ENCODE results near the gene MMP17.
"Not testable (repeated sequence)": the region's sequence is repeated elsewhere in the genome, so short reads cannot be mapped to it uniquely, and the experiment has no call there.

The MMP17 gene

DNA sequence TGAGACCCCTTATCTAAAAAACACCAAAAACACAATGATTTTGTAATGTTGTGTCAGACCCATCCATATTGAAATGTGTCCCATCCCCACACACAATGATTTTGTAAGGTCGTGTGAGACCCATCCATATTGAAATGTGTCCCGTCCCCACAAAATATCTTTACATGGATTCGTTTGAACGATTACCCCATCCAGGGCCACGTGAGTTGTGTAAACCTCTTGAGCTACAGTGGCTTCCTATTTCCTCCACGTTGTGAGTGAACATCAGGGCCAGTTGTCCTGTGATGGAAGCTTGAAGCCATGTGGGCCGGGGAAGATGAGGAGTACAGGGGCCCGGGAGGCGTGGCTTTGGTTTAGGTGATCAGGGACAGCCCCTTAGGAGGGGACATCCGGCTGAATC lies 39.3 kb downstream of the MMP17 start:
- DNase-seq = no peak

DNA sequence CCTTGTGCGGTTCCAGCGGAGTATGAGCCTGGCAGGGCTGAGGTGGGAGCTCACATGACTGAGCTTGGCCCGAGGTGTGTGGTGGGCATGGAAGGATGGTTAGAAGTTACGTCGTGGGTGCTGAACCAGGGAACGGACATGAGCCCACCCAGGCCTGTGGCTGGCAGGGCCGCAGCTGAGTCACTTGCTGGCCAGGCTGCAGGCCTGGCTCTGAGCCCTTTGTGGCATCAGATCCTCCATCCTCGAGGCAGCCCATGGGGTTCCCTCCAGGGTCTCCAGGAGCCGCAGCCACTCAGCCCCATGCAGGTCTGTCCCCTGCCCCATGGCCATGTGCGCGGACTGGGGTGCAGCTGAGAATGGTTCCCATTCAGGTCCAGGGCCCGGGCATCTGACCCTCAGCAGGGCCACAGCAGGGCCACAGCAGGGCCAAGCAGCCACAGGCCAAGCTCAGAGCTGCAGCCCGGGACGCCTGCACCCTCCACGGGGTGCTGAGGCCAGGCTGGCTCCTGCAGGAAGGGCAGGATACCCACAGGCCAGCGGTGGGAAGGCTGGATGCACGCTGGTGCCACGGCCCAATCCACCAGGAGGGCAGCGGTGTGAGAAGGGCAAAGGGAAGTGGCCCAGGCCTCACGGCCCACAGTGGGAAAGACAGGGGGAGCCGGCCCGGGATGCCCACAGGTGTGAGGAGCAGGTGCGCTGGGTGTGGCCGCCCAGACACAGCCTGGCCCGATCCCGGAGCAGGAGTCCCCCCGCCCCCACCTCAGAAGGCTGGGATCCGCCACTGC lies 39.9 kb downstream of the MMP17 start:
- DNase-seq = no peak

DNA sequence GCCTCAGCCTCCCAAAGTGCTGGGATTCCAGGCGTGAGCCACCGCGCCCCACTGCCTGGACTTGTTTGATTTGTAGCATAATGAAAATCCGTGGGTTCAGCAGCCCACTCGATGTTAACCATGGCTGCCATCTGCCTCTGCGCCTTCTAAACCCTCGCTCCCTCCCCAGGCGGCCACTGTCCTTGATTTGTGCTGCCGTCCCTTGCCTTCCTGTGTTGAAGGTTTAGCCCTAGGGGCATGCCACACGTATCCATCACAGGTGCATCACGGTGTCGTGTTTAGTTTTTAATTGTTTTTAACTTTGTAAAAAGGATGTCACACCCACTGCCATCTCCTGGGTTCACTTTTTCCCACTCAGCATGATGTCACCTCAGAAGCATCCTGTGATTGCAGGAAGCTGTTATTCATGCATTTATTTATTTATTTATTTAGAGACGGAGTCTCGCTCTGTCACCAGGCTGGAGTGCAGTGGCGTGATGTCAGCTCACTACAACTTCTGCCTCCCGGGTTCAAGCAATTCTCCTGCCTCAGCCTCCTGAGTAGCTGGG lies 41.8 kb downstream of the MMP17 start:
- DNase-seq = no peak

DNA sequence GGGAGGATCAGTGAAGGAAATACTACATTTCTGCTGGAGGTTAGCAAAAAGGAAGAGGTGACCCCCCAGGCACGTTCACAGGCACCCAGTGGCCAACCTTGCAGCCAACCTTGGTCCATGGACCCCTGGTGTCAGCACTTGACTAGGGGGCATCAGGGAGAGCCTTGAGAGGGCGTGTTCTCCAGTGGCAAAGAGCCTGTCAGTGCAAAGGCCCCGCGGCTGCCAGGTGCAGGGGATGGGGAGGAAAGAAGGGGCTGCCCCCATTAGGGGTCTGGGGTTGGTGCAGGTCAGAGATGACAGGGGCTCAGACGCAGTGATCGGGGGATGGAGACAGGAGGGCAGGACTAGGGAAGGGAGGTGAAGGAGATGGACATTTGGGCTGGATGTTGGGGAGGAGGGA lies 43.5 kb downstream of the MMP17 start:
- DNase-seq = no peak

DNA sequence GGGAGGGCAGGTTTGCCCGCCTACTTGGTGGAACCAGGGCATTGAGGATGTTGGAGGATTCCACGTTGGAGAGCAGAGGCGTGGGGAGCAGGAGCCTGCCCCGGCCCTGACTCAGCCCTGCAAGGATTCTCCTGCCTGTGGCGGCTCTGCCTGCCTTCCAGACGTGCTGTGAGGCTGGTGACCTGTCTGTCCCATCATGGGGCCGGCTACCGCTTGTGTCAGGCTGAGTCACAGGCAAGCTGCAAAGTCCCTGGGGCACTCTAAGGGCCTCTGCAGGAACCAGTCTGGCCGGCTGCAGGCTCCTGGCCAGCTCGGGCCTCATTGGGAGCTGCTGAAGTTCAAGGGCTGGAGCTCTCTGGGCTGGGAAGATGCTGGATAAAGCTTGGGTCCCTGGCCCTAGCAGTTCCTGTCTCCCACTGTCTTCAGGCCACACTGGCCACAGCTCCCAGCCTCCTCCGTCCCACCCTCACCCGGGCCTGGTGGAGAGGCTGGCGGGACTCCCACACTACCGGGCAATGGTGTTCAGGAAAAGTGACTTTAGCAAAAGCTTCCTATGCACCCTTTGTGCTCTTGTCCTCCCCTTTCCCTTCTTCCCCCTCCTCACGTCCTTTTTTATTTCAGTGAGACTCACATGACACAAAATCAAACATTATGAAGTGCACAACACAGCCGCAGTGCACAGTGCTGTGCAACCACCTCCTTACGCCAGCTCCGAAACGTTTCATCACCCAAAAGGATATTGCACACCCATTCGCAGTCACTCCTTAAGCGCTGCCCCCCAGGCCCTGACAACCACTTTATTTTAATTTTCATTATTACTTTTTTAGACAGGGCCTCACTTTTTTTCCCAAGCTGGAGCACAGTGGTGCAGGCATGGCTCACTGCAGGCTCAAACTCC lies 44.2 kb downstream of the MMP17 start:
- no peak for DNase-seq

DNA sequence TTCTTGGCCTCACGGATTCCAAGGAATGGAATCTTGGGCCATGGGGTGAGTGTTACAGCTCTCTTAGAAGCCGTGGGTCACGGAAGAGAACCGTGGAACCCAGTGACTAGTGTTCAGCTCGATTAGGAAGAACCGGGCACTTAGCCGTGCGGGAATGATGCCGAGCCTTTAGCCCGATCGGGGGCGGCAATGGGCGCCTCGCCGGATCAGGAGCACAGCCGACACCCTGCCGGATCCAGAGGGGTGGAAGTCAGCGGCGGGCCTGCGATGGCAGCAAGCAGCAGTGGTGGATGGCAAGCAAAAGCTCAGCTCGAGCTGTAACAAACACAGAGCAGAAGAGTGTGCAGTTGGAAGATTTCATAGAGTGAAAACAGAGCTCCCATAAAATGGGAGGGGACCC lies 45.1 kb downstream of the MMP17 start:
- no peak for DNase-seq

DNA sequence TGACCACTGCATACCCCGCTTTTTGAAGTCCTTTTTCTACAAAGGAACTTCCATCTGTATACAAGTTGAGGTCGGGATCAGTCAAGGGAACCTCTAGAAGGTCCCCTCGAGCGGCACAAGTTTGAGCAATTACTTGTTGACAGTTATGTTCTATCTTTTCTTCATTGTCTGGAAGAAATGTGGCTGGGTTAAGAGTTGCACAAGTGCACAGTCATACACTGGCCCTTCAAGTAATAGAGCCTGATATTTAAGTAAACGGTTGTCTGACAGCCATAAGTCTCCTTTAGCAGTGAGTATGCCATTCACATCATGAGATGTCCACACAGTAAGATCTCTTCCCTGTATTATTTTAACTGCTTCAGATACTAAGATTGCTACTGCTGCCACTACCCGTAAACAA lies 46.8 kb downstream of the MMP17 start:
- DNase-seq = not testable (repeated sequence)

DNA sequence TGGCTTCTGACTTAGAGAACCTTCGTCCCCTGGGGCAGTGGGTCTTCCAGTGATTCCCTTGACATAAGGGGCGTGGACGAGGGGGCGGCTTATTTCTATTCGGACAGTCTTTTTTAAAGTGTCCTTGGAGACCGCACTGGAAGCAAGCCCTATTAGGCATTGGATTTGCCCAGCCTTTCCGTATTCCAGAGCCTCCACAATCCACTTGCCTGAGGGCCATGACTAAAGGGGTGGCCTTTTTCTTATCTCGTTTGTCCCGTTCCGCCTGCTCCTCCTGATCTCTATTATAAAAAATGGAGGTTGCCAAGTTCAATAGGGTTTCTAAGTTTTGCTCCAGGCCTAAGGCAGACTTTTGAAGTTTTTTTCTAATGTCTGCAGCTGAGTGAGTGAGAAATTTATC lies 49.0 kb downstream of the MMP17 start:
- not testable (repeated sequence) for DNase-seq

DNA sequence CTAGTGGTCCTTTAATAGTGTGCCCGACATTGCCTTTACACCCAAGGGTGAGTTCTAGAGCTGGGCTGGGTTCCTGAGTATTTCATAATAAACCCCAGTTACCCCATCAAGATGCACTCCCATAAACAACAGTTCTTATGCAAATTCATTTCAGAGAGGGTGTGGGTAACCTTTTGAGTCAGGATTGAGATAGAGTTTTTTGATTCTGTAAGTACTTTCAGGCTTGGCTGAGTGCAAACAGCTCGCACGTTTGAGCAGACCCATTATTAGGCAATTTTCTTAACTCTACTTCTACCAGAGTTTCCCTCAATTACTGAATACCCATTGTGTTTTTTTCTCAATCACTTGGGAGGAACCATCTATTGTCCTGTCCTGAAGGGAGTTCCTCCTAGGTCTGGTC lies 50.2 kb downstream of the MMP17 start:
- DNase-seq = not testable (repeated sequence)

DNA sequence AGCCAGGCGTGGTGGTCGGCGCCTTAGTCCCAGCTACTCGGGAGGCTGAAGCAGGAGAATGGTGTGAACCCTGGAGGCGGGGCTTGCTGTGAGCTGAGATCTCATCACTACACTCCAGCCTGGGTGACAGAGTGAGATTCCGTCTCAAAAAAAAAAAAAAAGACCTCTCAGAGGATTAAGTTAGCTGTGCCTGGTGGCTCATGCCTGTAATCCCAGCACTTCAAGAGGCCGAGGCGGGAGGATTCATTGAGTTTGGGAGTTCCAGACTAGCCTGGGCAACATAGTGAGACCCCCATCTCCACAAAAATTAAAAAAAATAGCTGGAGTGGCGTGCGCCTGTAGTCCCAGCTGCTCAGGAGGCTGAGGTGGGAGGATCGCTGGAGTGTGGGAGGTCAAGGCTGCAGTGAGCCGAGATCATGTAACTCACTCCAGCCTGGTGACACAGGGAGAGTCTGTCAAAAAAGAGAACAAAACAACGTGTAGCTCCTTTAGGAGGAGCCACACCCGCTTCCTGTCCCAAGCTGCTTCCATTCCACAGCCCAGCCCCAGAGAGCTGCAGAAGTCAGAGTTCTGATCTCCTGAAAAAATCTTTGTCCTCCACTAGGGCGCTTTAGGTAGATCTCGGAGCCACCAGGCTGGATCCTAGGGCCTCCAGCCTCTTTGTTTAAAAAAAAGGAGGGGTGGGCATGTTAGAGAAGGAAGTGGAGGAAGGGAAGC lies 54.8 kb downstream of the MMP17 start:
- peak; percentile 22 for DNase-seq

DNA sequence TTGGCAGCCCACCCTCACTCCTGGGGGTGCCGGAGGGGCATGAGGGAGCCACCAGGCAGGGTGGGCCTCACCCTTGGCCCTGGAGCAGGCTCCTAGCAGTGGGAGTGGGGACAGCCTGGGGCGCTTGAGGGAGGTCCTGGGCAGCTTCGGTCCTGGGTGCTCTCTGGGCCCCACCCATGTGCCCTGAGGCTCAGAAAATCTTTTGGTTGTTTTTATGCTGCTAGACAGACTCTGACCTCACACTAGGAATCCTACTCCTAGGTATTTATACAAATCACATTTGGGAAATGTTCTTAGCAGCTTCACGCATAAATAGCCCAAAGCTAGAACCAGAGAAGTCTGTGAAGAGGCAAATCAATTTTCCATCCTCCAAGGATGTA lies 55.3 kb downstream of the MMP17 start:
- no peak for DNase-seq

DNA sequence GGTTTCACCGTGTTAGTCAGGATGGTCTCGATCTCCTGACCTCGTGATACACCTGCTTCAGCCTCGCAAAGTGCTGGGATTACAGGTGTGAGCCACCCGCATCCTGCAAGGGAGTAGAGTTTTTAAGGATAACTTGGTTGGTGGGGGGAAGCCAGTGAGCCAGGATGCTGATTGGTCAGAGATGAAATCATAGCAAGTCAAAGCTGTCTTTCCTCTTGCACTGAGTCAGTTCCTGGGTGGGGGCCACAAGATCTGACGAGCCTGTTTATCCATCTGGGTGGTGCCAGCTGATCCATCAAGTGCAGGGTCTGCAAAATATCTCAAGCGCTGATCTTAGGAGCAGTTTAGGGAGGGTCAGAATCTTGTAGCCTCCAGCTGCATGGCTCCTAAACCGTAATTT lies 56.9 kb downstream of the MMP17 start:
- not testable (repeated sequence) for DNase-seq

DNA sequence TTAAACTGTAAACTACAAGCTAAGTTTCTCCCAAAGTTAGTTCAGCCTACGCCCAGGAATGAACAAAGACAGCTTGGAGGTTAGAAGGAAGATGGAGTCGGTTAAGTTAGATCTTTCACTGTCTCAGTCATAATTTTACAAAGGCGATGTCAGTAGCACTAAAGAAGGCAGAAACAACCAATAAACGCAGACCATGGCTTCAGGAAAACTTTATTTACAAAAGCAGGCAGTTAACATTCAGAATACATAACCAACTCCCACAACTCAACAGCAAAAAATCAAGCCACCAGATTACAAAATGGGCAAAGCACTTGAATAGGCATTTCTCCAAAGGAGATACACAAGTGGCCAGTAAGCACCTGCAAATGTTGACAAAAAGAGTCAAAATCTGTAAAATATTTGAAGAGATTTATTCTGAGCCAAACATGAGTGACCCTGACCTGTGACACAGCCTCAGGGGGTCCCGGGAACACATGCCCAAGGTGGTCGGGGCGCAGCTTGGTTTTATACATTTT lies 57.4 kb downstream of the MMP17 start:
- DNase-seq = no peak

DNA sequence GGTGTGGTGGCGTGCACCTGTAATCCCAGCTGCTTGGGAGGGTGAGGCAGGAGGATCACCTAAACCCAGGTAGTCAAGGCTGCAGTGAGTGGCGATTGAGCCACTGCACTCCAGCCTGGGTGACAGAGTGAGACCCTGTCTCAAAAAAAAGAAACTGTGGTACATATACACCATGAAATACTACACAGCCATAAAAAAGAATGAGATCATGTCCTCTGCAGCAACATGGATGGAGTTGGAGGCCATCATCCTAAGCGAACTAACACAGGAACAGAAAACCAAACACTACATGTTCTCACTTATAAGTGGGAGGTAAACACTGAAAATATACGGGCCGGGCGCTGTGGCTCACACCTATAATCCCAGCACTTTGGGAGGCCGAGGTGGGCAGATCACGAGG lies 63.5 kb downstream of the MMP17 start:
- DNase-seq = not testable (repeated sequence)

DNA sequence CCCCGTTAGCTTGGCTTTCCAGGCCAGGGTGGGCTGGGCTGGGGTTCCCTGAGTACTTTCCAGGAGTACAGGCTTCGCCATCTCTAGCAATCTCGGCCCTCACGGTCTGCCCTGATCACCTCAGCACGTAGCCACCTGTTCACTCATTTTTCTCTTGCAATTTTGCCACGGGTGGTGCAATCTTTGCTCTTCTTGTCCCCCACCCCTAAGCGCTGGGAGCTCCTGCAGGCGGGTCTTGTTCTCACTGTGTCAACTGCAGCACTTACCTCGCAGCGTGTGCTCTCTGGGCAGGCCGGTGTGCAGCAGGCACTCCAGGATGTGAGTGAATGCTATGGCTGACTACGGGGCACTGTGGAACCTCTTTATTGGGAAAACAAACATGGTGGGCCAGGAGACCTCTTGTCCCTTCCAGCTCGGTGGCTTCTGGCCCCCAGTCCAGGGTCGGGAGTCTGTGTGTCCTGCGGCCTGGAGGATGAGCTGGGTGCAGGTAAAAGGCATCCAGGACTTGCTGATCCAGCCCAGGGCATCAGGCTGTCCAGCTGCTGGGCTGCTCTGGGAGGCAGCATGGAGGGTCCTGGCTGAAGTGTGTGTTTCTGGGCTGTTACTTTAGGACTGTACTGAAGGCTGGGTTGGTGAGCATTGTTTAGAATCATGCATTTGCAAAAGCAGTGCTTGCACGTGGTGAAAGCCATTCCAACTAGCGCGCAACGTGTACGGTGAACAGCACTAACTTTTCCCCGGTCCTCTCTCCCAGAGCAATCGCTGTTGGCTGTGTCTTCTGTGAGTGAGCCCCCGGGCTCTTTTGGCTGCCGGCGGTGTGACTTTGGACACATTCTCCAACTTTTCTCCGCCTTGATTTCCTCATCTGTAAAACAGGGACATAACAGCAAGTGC lies 64.8 kb downstream of the MMP17 start:
- no peak for DNase-seq

DNA sequence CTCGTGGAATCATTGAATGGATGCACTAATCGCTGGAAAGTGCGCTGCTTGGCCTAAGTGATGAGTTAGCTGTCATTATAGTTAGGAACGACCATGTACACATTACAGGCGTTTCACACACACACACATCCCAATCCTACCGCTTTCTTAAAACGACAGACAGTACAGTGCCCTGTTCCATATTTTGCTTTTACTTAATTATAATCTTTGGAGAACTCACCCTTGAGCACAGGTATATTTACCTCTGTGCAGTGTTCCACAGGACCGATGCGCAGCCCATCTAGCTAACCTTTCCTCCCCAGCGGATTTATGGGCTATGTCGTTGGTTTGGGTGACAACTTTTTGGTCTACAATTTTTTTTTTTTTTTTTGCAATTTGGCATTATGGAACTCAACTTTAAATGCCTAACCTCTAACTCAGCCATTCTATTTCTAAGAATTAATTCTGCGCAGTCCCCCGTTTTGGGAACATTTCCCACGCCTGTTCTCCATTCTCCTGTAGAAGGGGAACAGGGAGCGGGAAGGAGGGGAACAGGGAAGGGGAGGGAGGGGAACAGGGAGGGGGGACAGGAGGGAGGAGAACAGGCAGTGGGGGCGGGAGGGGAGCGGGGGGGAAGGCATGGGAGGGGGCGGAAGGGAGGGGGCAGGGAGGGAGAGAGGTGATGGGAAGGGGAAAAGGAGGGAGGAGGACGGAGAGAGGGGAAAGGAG lies 65.6 kb downstream of the MMP17 start:
- DNase-seq = peak; percentile 32

DNA sequence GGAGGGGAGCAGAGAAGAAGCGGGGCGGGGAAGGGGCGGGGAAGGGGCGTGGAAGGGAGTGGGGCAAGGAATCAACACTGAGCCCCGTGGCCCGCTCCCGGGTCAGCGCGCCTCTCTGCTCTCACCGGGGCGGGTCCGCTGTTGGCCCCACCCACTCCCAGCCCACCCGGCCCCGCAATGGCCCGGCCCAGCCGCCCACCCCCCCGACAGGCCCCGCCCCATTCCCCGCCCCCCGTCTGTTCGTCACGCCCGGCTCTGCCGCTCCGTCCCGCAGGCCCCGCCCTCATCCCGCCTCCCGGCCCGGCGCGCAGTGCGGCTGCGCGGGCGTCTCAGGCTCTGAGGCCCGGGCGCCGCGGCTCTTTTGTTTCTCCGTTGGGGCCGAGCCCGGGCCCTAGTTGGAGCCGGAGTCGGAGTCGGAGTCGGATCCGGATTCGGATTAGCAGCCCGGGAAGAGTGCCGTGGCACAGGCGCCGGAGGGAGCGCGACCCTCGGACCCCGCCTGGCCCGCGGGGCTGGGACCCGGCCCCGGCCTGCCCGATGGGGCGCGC lies 66.2 kb downstream of the MMP17 start, which contains the start of gene ULK1:
ULK1 (plus strand) TSS at position 310 of the 548 bp plus-strand sequence. CDS start 380 bp downstream, outside the sequence.
- peak; percentile 93 for DNase-seq

DNA sequence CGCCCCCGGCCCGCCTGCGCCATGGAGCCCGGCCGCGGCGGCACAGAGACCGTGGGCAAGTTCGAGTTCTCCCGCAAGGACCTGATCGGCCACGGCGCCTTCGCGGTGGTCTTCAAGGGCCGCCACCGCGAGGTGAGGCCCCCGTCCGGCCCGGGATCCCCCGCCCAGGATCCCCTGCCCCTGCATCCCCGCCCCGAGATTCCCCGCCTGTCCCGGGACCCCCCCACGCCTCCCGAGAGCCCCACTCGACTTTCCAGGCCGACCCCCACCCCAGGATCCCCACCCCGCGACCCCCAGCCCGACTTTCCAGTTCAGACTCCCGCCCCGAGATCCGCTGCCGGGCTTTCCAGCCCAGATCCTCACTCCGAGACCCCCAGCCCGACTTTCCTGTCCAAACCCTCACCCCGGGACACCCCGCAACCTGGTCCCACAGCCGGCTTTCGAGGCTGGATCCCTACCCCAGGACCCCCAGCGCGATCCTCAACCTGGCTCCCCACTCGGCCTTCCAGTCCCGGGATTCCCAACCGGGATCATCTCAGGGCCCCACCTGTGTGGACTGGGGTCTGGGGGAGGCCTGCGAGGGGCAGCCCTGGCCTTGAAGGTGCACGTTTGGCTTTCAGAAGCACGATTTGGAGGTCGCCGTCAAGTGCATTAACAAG lies 66.9 kb downstream of the MMP17 start:
- no peak for DNase-seq

DNA sequence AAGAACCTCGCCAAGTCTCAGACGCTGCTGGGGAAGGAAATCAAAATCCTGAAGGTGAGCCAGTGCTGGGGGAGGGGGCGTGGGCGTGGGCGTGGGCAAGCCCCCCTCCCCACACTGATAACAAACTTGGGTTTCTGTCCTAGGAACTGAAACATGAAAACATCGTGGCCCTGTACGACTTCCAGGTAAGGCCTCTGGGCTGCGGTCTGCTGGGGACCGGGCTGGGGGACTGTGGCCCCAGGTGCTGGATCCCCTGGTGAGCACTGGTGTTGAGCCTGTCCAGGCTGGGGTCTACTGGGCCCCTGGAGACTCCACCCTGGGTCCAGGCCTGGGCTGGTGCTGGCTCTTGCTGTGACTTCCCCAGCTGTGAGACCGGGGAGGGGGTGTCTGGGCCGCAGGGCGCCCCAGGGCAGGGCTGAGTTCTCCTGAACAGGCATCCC lies 67.5 kb downstream of the MMP17 start:
- DNase-seq = peak; percentile 49

Measured in OCI-M1 (cell line).